Epithelial cell of esophagus (primary cell): Measurements from ENCODE around the gene C7orf33.
A peak's percentile ranks its signal among the peaks of the same experiment; 100 is the strongest.

ENCODE experiments used
- DNase-seq: peaks from one replicate; pipeline ENCODE4 v3.0.0; 2010; ENCODE audit warnings: low read depth
- H3K4me3 ChIP-seq: 2 replicates; pipeline ENCODE4 v1.5.1; 2011; ENCODE audit warnings: mild to moderate bottlenecking, low read length, control low read depth
- TF ChIP-seq, protein P1 (sequence below): IDR thresholded peaks from 2 replicates; pipeline ENCODE4 v1.5.1; 2011; ENCODE audit warnings: low read depth, mild to moderate bottlenecking, low read length, control low read depth, inconsistent platforms; ENCODE audit not compliant: insufficient read depth; ENCODE audit errors: missing control alignments

C7orf33 gene

DNA sequence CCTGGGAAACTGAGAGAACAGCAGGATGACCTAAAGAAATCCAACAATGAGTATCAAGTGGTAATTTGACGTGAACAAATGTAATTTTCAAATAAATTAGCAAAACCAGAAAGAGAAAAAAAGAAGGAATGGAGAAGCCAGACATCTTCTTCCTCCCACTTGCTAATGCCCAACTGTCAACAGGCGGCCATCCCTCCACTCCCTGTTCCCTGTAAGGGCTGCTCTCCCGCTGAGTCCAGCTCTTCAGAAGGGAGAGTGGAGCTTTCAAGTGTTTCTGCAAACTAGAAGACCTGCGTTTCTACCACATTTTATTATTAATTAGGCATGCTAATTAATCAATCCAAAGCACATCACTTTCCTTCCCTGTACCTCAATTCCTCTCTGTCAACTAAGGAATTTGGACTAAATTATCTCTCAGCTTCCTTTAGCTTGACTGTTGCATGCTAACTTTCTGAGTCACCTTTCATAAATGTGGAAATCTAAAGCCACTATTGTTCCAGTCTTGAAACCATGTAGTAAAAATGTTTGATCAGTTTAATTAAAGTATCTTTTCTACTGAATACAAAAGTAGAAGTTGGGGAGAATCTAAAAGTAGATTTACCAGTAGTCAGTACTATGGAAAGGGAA lies 59.8 kb downstream of the C7orf33 start:
- peak; percentile 27 for DNase-seq
- TF ChIP-seq, protein P1, sequence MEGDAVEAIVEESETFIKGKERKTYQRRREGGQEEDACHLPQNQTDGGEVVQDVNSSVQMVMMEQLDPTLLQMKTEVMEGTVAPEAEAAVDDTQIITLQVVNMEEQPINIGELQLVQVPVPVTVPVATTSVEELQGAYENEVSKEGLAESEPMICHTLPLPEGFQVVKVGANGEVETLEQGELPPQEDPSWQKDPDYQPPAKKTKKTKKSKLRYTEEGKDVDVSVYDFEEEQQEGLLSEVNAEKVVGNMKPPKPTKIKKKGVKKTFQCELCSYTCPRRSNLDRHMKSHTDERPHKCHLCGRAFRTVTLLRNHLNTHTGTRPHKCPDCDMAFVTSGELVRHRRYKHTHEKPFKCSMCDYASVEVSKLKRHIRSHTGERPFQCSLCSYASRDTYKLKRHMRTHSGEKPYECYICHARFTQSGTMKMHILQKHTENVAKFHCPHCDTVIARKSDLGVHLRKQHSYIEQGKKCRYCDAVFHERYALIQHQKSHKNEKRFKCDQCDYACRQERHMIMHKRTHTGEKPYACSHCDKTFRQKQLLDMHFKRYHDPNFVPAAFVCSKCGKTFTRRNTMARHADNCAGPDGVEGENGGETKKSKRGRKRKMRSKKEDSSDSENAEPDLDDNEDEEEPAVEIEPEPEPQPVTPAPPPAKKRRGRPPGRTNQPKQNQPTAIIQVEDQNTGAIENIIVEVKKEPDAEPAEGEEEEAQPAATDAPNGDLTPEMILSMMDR: no peak
- H3K4me3 ChIP-seq: no peak overlapping the region

DNA sequence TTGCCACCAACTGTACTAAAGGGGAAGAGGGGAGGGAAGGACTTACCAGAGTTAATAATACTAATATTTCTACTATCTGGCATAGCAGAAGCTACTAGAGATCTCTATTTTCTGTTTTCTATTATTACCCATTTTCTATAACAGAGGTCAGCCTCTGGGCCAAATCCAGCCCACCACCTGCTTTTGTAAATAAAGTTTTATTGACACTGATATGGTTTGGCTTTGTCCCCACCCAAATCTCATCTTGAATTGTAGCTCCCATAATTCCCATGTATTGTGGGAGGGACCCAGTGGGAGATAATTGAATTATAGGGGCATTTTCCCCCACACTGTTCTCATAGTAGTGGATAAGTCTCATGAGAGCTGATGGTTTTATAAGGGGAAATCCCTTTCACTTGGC lies 62.2 kb downstream of the C7orf33 start:
- no peak for DNase-seq
- H3K4me3 ChIP-seq: no peak overlapping the region
- TF ChIP-seq, protein P1: no peak

DNA sequence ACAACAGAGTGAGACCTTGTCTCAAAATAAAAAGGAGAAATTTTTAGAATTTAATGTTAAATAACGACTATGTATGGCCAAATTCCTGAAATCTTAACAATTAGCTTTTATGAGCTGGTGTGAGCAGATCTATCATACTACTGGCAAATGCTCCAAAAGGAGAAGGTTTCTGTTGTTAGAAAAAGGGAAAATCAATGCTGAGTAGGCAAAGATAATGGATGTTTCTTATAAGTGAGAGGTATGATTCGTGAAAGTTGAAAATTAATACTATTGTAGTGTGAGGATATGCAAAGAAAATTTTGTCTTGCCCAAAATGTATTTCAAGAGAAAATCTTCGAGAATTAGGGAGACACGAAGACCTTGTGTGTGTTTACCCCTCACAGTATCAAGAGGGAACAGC lies 67.4 kb downstream of the C7orf33 start:
- no peak overlapping the region for H3K4me3 ChIP-seq
- TF ChIP-seq, protein P1: no peak
- DNase-seq: no peak

DNA sequence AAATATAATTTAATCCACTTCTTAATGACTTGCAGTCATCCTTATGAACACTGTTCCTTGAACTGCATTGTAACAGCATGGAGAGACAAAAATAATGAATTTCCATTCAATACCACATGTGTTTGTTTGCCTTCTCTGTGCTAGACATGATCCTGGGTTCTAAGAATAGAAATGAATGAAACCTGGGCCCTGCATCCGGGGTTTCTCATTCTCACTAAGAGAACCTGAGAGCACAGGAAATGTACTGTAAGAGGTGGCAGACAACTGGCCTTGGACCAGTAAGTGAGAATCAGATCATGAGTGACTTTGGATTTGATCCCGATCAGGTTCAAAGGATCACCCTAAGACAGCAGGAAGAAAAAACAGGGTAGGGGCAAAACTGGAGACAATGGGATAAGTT lies 70.9 kb downstream of the C7orf33 start:
- TF ChIP-seq, protein P1: no peak
- H3K4me3 ChIP-seq: no peak overlapping the region
- DNase-seq: no peak

DNA sequence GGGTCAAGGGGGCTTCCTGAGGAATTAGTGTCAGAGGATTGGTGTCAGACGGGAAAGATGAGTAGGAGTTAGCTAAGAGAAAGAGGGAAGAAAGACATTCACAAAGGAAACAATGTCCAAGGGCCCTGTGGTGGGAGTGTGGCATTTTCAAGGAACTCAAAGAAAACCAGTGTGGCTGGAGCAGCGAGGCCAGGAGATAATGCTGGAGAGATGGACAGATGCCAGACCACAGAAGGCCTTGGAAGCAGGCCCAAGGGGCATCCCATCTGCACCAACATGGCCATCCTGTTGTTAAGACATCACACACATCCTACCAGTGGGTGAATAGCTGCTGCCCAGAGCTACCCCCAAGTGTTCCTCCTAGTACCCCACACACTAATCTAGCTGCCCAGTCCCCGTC lies 72.1 kb downstream of the C7orf33 start:
- TF ChIP-seq, protein P1: no peak
- no peak overlapping the region for H3K4me3 ChIP-seq
- DNase-seq: no peak

DNA sequence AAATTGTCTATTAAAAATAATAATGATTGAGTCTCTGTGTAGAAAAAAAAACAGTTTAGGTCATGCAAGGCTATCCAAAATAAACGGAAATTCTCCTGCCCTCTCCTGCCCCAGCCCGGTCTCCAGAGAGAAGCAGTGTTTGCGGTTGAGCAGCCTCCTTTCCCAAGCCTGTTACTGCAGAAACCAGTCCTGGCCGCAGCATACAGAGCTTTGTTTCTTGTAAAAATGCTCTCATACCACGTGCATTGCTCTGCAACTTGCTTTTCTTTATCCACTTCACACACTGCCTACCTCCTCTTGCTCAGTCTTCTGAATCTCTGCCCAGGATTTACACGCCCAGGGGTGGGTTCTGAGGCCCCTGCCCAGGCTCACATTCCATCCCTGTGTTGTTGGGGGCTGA lies 73.8 kb downstream of the C7orf33 start:
- H3K4me3 ChIP-seq: no peak overlapping the region
- no peak for DNase-seq
- TF ChIP-seq, protein P1: no peak

DNA sequence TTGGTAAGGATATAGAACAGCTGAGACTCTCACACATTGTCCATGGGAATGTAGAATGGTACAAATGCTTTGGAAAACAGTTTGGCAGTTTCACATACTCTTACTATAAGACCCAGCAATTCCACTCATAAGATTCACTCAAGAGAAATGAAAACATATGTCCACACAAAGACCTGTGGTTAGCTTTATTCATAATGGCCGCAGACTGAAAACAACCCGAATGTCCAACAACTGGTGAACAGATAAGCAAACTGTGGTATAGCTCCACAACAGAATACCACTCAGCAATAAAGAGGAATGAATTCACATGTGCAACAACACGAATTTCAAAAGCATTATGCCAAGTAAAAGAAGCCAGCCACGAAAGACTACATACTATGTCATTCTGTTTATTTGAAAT lies 74.7 kb downstream of the C7orf33 start:
- TF ChIP-seq, protein P1: no peak
- no peak overlapping the region for H3K4me3 ChIP-seq
- DNase-seq: no peak
